Glomerular endothelial cell (primary cell): ENCODE results near the gene GPR50. TPM values are rescaled to one million over a fixed set of nuclear protein-coding genes. Genes with fewer than 3 reads are reported as not detected.

Source experiments
- DNase-seq: peaks from one replicate; pipeline ENCODE4 v3.0.0-alpha.2; 2011; ENCODE audit warnings: low read depth, low spot score; ENCODE audit errors: extremely low read depth
- total RNA-seq: library from RNA; depleted of rRNA; stranded (reverse); fragments of >200 nt; gene quantifications from 2 replicates; pipeline ENCODE4 v1.2.3, GENCODE V29; 2015

Gene GPR50
- total RNA-seq, 1 donor from 2014 or later = not detected

GRCh38 chrX:151226941-151227340, 50.6 kb downstream of the GPR50 start:
- DNase-seq = no peak

GRCh38 chrX:151227627-151228026, 51.2 kb downstream of the GPR50 start:
- DNase-seq = no peak

- DNase-seq = no peak
Observed at GRCh38 chrX:151228935-151229334, 52.6 kb downstream of the GPR50 start.

Other genes with a start within 250 kb of the GPR50 start
- 15.3 and 18.3 TPM in 2 replicates for gene HMGB3, start 193.2 kb upstream of the GPR50 start, total RNA-seq
- gene VMA21, start 220.6 kb downstream of the GPR50 start, total RNA-seq = 36.8 and 39.0 TPM in 2 replicates